ENCODE data around the gene PFDN5. TPM values are rescaled to one million over a fixed set of nuclear protein-coding genes. Genes with fewer than 3 reads are reported as not detected.

Gene PFDN5
- 490 TPM for total RNA-seq

GRCh38 chr12:53295070-53295890 lies at the start of gene PFDN5:
PFDN5 (plus strand) TSS chr12:53295542; CDS start chr12:53295568, 26 bp downstream.
- ATAC-seq (peak; percentile 93), DNase-seq (ENCODE audit: low spot score) (peak; percentile 92)
- intact Hi-C loops (cut with DNase I): no loop called here

- ATAC-seq (peak; percentile 92), DNase-seq (ENCODE audit: low spot score) (peak; percentile 88)
- intact Hi-C loops (cut with DNase I): loop anchor here (5.0 kb wide), 1 partner anchor 731 kb away; no protein-coding TSS in a partner anchor
Observed at GRCh38 chr12:53251477-53252348, 43.6 kb upstream of the PFDN5 start.

GRCh38 chr12:53252349-53252916 lies 42.9 kb upstream of the PFDN5 start:
- DNase-seq (ENCODE audit: low spot score) (no peak), ATAC-seq (peak; percentile 0)
- intact Hi-C loops (cut with DNase I): loop anchor here (5.0 kb wide), 1 partner anchor 730 kb away; no protein-coding TSS in a partner anchor

DNA sequence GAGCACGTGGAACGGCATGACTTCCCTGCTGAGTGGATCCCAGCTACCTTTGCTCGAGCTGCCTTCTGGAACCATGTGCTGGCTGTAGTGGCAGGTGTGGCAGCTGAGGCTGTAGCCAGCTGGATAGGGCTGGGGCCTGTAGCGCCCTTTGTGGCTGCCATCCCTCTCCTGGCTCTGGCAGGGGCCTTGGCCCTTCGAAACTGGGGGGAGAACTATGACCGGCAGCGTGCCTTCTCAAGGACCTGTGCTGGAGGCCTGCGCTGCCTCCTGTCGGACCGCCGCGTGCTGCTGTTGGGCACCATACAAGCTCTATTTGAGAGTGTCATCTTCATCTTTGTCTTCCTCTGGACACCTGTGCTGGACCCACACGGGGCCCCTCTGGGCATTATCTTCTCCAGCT lies 42.0 kb upstream of the PFDN5 start:
- DNase-seq (ENCODE audit: low spot score): no peak
- ATAC-seq: no peak
- intact Hi-C loops (cut with DNase I): loop anchor here (5.0 kb wide), 1 partner anchor 729 kb away; no protein-coding TSS in a partner anchor

DNA sequence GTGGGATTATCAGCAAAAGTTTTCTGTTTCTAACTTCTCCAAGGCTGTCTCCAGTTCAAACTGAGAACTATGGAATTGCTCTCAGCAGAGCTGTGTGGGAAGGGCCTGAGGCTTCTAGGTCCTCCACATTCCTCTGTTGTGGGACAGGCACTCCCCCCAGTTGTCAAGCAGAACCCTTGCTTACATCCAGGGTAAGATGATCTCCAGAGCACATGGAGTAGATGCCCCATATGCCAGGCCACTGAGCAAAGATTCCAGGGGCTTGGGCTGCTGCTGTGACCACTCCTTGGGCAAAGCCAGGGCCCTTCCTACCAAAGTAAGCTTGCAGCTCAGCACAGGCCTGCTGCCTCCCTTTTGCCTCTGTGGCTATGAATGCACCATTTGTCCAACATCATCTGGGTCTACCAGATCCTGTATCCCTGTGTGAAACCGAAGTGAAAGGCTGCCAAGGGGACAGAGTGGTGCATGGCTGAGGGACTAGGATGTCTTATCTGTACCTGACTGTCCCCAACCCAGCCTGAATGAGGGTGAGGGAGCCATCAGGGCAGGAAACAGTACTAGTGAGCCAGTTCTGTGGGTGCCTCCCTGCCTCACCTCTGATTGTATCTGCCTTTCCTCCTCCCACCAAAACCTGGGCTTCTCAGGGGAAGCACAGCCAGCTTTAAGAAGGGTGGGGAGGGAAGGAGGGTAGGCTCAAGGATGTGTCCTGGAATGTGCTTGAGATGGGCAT lies 40.4 kb upstream of the PFDN5 start:
- intact Hi-C loops (cut with DNase I): loop anchor here (5.0 kb wide), 1 partner anchor 727 kb away; no protein-coding TSS in a partner anchor
- ATAC-seq (no peak), DNase-seq (ENCODE audit: low spot score) (no peak)

DNA sequence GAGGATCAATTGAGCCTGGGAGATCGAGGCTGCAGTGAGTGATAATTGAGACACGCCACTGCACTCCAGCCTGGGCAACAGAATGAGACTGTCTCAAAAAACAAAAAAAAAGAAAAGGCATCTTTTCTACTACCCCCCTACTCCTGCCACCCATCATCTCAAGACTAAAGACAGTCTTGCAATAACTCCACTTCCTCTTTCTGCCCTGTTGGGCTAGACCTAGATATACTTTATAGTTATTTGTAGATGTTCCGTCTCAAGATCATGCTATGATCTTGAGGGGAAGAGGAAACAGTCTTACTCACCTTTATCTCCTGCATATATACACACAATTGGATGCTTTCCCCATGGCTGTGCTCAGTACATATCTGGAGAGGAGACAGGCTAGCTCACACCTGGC lies 39.3 kb upstream of the PFDN5 start:
- DNase-seq (ENCODE audit: low spot score): no peak
- no peak for ATAC-seq
- intact Hi-C loops (cut with DNase I): no loop called here

- ATAC-seq (peak; percentile 63), DNase-seq (ENCODE audit: low spot score) (no peak)
- intact Hi-C loops (cut with DNase I): no loop called here
Observed at GRCh38 chr12:53258541-53259539, 36.5 kb upstream of the PFDN5 start.

GRCh38 chr12:53259891-53260290 lies 35.5 kb upstream of the PFDN5 start:
- no peak for DNase-seq (ENCODE audit: low spot score)
- intact Hi-C loops (cut with DNase I): no loop called here
- no peak for ATAC-seq

GRCh38 chr12:53265783-53266182 lies 29.6 kb upstream of the PFDN5 start:
- DNase-seq (ENCODE audit: low spot score) (no peak), ATAC-seq (no peak)
- intact Hi-C loops (cut with DNase I): no loop called here

- intact Hi-C loops (cut with DNase I): no loop called here
- ATAC-seq (peak; percentile 48), DNase-seq (ENCODE audit: low spot score) (no peak)
Observed at GRCh38 chr12:53267306-53267998, 27.9 kb upstream of the PFDN5 start.

DNA sequence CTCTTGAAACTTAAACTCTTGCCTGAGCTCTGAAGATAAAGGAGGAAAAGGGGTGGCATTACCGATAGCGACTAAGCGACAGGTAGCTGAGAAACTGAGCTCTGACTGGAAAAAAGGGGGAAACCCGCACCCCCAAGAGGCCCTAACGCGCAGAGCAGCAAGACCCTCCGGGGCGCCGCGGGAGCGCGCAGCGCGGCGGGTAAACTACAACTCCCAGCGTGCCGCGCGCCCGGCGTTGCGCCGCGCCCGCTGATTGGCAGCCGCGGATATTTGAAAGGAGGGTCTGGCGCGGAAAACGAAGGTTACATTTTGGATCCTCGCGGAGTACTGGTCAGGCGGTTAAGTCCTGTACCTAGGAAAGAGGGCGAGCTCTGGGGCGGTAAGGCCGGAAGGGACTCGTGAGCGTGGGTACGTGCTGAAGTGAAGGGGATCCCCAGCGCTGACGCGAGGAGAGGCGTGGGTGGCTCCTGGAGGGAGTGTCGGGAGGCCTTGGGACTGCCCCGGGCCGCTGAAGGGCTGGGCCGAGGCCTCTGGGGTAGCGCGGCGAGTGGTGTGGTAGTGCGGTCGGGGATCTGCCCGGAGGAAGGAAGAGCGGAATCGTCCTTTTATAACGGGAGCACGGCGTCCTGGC lies 27.2 kb upstream of the PFDN5 start, which contains the start of gene ESPL1:
ESPL1 (plus strand) TSS at position 301 of the 631 bp plus-strand sequence. CDS start 468 bp downstream, outside the sequence.
- DNase-seq (ENCODE audit: low spot score) (peak; percentile 82), ATAC-seq (peak; percentile 95)
- intact Hi-C loops (cut with DNase I): no loop called here

DNA sequence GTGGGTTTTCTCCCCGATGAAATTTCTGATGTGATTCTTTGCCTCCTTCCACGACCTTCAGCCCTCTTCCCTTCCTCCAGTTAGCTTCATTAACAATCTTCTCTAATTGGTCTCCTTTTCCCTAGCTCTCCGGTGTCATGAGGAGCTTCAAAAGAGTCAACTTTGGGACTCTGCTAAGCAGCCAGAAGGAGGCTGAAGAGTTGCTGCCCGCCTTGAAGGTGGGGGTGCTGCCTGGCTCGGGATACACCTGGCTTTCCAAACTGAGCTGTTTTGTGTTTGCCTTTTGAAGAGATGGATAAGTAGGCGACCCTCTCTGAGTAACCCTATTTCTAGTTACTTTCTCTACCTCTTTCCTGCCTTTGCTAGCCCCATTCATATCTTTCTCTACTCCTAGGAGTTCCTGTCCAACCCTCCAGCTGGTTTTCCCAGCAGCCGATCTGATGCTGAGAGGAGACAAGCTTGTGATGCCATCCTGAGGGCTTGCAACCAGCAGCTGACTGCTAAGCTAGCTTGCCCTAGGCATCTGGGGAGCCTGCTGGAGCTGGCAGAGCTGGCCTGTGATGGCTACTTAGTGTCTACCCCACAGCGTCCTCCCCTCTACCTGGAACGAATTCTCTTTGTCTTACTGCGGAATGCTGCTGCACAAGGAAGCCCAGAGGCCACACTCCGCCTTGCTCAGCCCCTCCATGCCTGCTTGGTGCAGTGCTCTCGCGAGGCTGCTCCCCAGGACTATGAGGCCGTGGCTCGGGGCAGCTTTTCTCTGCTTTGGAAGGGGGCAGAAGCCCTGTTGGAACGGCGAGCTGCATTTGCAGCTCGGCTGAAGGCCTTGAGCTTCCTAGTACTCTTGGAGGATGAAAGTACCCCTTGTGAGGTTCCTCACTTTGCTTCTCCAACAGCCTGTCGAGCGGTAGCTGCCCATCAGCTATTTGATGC lies 26.4 kb upstream of the PFDN5 start:
- DNase-seq (ENCODE audit: low spot score) (no peak), ATAC-seq (peak; percentile 9)
- intact Hi-C loops (cut with DNase I): no loop called here

- DNase-seq (ENCODE audit: low spot score) (no peak), ATAC-seq (no peak)
- intact Hi-C loops (cut with DNase I): no loop called here
Observed at GRCh38 chr12:53274445-53274844, 20.9 kb upstream of the PFDN5 start.

DNA sequence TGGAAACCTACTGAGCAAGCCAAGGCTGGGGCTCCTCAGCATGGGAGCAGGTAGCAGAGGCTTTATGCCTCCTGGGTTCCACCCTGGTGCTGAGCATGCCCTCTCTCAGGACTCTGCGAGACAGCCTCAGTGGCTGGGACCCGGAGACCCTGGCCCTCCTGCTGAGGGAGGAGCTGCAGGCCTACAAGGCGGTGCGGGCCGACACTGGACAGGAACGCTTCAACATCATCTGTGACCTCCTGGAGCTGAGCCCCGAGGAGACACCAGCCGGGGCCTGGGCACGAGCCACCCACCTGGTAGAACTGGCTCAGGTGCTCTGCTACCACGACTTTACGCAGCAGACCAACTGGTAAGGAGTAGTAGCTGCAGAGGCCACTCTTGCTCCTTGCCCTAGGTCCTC lies 18.8 kb upstream of the PFDN5 start:
- intact Hi-C loops (cut with DNase I): no loop called here
- DNase-seq (ENCODE audit: low spot score) (no peak), ATAC-seq (no peak)

GRCh38 chr12:53277981-53278380 lies 17.4 kb upstream of the PFDN5 start:
- no peak for ATAC-seq
- intact Hi-C loops (cut with DNase I): no loop called here
- DNase-seq (ENCODE audit: low spot score): no peak

Measured in sciatic nerve (tissue), 2 donors.